HG03442 (cell line): ENCODE data around the gene SEC14L6.

Experiments
- ATAC-seq: cut with Tn5 transposase; IDR thresholded peaks from one replicate; pipeline ENCODE4 v1.9.1; 2021; ENCODE audit warnings: mild to moderate bottlenecking, moderate library complexity; ENCODE audit not compliant: unreplicated experiment

Gene SEC14L6

GRCh38 chr22:30500628-30501027 is 45.9 kb downstream of the SEC14L6 start:
- ATAC-seq = no peak

- no peak for ATAC-seq
These were observed 48.9 kb downstream of the SEC14L6 start for GRCh38 chr22:30497466-30498150.

DNA sequence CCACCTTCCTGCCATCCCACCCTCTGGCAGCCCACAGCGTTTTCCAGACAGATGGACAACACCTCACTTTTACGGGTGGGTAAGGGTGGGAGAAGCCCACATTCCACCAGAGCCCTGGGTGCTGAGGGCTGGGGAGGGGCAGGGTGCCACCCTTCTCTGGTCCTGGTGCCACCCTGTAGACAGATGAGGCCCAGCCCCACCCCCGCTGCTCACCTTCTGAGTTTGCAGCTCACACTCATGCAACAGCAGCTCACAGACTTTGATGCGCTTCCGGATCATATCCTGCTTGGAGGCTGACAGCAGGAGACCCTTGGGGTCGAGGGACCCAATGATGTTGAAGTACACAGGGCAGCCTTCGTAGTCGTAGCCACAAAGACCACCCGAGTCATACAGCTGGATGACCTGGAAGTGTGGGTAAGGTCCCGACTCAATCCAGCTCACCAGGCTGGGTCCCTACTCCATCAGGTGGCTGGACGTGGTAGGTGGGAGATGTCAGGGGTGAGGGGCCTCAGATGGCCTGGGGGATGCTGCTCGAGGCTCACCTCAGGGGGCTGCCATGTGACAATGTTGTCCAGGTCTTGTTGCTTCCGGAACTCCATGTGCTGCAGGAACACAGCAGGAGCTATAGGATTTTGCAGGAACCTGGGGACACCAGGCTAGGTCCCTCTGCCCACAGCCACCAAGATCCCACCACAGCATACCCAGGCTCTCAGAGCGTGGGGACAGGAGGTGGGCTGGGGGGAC is 51.3 kb downstream of the SEC14L6 start:
- ATAC-seq = no peak

DNA sequence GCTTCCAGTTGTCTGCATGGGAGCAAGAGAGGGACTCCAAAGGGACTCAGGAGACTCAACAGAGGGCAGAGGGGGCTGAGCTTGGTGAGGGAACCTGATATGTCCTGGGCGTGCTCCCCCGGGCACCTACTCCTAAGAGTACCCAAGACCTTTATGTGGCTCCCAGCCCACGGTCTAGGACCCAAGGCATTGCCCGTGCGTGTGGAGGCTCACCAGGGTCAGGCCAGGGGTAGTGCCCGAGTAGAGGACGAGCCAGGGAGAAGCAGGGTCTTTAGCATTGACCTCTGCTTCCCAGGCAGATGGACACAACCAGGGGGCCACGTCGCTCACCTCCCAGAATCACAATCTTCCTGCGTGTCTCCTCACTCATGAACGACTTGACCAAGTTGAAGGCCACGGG is 54.4 kb downstream of the SEC14L6 start:
- no peak for ATAC-seq

DNA sequence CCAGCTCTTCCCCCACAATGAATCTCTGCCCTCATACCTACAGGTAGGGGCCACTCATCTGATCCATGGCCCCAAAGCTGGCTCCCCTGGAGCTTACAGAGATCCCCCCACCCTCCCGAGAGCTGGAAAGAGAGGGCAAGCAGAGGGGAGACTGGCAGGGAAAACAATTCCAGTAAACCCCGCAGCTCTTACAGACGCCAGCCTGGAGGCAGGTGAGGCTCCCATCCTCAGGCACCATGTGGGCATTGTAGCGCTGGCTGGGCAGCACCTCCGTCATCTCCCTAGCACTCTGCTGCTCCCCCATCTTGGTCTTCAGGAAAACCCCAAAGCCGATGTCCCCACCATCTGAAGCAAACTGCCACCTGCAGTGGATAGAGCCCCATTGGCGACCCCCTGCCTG is 55.2 kb downstream of the SEC14L6 start:
- no peak for ATAC-seq

DNA sequence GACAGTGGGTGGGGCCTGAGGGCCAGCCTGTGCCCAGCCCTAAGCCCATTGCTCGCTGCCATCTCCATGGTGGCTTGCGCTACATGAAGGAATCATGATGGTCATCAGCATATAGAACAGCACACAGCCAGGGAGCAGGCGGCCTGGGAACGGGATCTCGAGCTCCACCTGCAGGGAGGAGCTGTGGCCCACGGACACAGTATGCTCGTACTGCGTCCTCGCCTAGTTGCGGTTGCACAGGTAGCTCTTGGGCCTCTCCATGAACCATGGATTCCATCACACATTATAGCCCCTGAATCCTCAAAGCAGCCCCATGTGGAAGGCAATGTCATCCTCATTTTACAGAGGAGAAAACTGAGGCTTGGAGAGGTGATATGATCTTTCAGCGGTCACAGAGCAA is 56.1 kb downstream of the SEC14L6 start:
- no peak for ATAC-seq

DNA sequence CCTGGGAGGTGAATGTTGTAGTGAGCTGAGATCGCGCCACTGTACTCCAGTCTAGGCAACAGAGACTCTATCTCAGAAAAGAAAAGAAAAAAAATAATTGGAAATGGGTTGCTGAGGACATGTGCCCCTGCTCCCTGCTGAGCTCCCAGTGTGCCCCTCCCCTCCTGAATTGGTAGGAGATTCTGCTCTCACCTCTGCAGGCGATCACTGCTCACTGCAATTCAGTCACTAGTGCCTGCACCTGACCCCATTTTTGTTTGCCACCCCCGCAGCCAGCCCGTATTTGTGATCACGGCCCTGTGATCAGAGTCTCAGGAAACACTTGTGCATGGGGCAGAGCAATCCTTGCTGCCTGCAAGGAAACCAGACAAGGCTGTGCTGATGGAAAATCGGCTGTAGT is 58.4 kb downstream of the SEC14L6 start:
- ATAC-seq = no peak

DNA sequence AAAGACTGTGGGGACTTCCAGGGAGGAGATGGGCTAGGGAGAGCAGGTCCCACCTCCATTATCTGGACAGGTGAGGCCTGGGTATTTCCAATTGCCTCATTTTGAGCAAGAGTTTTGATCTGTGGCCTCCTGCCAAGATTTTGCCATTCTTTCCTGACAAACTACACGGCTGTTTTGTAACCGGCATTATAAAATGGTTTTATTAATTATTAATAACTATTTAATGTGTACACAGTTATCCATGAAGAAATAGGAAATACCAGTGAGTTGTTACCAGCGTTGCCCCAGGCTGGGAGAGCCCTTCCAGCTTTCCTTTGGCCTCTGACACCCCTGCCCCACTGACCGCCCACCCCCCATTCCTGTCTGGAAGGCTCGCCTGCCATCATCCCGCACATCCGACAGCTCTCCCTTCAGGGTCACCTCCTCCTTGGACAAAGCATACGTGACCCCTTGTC is 59.9 kb downstream of the SEC14L6 start:
- ATAC-seq = no peak

GRCh38 chr22:30486118-30486517 is 60.4 kb downstream of the SEC14L6 start:
- ATAC-seq = no peak

GRCh38 chr22:30485362-30485988 is 61.1 kb downstream of the SEC14L6 start:
- ATAC-seq = no peak

GRCh38 chr22:30483169-30483568 is 63.4 kb downstream of the SEC14L6 start:
- no peak for ATAC-seq

GRCh38 chr22:30481711-30482110 is 64.8 kb downstream of the SEC14L6 start:
- no peak for ATAC-seq

DNA sequence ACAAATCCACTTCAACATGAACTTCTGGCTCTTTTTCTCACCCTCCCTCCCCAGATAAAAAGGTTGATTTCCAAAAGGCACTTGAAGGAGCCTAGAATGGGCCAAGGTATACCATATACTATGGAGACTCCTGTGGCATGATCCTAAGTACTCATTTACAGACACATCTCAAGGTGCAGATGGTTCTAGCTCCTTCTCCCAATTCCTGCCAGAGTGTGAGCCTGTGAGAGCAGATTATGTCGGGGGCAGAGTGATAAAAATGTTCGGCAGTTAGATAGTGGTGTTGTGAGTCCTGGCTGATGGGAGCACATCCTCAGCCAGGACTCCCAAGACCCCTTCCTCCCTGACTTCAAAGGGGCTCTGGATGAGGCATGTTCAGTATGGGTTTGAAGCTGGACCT is 66.6 kb downstream of the SEC14L6 start:
- no peak for ATAC-seq

DNA sequence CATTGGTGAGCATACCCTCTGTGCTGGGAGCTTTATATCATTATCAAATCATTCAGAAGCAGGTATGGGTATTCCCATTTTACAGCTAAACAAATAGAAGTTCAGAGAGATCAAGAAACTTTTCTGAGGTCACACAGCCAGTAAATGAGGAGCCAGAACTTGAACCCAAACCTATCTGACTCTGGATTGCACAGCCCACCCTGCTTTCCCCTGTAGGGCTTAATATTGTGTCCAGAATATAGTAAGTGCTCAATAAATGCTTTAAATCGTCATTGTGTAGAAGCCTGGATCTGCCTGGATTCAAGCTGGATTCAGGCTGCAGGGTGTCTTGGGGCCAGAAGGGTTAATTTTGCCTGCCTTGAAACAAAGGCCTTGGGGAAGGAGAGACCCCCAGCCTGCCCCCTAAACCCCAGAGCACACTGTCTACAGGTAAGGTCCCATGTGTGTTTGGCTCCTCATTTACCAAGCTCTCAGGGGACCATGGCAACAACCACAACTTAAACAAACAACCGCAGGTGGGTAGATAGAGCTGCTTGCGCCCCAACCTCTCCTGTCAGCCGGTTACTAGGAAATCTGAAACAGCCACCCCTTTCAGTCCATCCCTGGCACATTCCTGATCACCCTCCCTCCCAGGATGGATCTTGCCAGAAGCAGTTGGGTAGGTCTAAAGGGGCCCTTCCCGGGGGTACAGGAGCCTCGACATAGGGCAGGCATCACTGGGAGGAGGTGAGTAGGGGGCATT is 71.7 kb downstream of the SEC14L6 start:
- ATAC-seq = no peak

DNA sequence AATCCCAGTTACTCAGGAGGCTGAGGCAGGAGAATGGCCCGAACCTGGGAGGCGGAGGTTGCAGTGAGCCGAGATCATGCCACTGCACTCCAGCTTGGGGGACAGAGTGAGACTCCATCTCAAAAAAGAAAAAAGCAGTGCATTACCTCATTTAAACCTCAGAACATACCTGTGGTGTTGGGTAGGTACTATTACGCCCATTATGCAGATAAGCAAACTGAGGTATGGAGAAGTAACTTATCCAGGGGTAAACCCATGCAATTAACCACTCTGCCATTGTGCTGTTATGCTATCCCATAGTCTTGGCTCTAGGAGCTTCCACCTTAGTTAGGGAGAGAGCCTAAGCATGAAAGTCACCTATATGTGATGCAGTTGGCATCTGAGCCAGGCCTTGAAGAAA is 72.4 kb downstream of the SEC14L6 start:
- no peak for ATAC-seq

- ATAC-seq = no peak
These were observed 73.4 kb downstream of the SEC14L6 start for GRCh38 chr22:30472994-30473720.
